Mammary microvascular endothelial cell (primary cell): Measurements from ENCODE around the gene MPP2. TPM values are rescaled to one million over a fixed set of nuclear protein-coding genes. Genes with fewer than 3 reads are reported as not detected.

Source experiments
- total RNA-seq: library from RNA; depleted of rRNA; stranded (reverse); fragments of >200 nt; gene quantifications from 2 replicates; pipeline ENCODE4 v1.2.3, GENCODE V29; 2015

The MPP2 gene, protein sequence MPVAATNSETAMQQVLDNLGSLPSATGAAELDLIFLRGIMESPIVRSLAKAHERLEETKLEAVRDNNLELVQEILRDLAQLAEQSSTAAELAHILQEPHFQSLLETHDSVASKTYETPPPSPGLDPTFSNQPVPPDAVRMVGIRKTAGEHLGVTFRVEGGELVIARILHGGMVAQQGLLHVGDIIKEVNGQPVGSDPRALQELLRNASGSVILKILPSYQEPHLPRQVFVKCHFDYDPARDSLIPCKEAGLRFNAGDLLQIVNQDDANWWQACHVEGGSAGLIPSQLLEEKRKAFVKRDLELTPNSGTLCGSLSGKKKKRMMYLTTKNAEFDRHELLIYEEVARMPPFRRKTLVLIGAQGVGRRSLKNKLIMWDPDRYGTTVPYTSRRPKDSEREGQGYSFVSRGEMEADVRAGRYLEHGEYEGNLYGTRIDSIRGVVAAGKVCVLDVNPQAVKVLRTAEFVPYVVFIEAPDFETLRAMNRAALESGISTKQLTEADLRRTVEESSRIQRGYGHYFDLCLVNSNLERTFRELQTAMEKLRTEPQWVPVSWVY
- 0.59 and 0.60 TPM in 2 replicates for total RNA-seq

GRCh38 chr17:43907425-43907981 lies at the start of gene MPP2:
Gene MPP2, minus strand, starts transcription at chr17:43907536. Its CDS starts 3,076 bp downstream, at chr17:43904460.

GRCh38 chr17:43953746-43954145 lies 46.4 kb upstream of the MPP2 start, which contains the start of gene PYY:
Gene PYY, minus strand, starts transcription at chr17:43953940. Its CDS starts 457 bp downstream, at chr17:43953483.

DNA sequence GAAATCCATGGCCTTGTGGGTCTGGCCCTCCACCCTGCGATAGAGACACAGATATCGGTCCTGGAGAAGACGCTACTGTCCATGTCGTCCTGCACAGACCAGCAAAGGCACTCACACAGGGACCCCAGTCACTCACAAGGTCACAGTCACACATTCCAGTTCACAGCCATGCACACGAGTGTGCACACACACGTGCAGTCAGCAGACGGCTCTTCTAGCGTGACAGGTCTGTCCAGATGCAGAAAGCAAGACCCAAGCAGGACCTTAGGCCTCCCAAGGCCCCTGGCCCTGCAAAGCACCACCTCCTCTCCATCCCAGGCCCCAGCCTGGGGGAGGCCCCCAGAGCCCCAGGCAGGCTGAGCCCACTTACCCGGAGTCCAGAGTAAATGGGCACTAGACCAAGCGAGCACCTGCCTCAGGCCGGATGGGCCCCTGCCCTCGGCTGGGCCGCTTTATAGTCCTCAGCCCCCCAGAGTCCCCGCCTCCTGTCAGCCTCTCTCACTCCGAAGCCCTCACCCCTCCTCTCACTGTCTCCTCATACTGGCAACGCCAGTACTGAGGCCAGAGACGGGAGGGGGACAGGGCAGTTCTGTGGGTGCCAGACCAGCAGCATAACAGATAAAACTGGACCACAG lies 34.8 kb upstream of the MPP2 start, which contains the start of gene PPY:
TSS of gene PPY (minus strand) at position 426 of the 635 bp plus-strand sequence. CDS start 822 bp downstream, outside the sequence.

GRCh38 chr17:43846963-43847371 lies 60.4 kb downstream of the MPP2 start, which contains the start of gene CD300LG:
Gene CD300LG, plus strand, starts transcription at chr17:43847176. Its CDS starts 41 bp downstream, at chr17:43847217.

GRCh38 chr17:43832976-43833829 lies 74.1 kb downstream of the MPP2 start, which contains the start of gene MPP3:
Gene MPP3, minus strand, starts transcription at chr17:43833146. Its CDS starts 1,240 bp downstream, at chr17:43831906.

Other genes with a start within 250 kb of the MPP2 start
- gene MEOX1, start 245.6 kb downstream of the MPP2 start, total RNA-seq, result 6.4 and 6.5 TPM in 2 replicates
- gene SOST, start 148.7 kb downstream of the MPP2 start, total RNA-seq, result not detected in 2 replicates
- 51.8 and 53.5 TPM in 2 replicates for gene DUSP3, start 128.6 kb downstream of the MPP2 start, total RNA-seq
- gene CFAP97D1, start 127.1 kb downstream of the MPP2 start, total RNA-seq, result not detected in 2 replicates
- gene MPP3, start 74.4 kb downstream of the MPP2 start, total RNA-seq, result 2.7 and 2.9 TPM in 2 replicates
- not detected in 2 replicates for gene CD300LG, start 60.4 kb downstream of the MPP2 start, total RNA-seq
- not detected in 2 replicates for gene PPY, start 34.9 kb upstream of the MPP2 start, total RNA-seq
- not detected in 2 replicates for gene PYY, start 46.4 kb upstream of the MPP2 start, total RNA-seq
- 11.0 and 13.9 TPM in 2 replicates for gene NAGS, start 97.1 kb upstream of the MPP2 start, total RNA-seq
- 37.7 and 48.3 TPM in 2 replicates for gene TMEM101, start 107.4 kb upstream of the MPP2 start, total RNA-seq
- 48.2 and 48.4 TPM in 2 replicates for gene LSM12, start 159.1 kb upstream of the MPP2 start, total RNA-seq
- 38.5 and 48.9 TPM in 2 replicates for gene G6PC3, start 163.2 kb upstream of the MPP2 start, total RNA-seq
- 39.0 and 42.1 TPM in 2 replicates for gene HDAC5, start 216.1 kb upstream of the MPP2 start, total RNA-seq
- 5.0 and 7.2 TPM in 2 replicates for gene HROB, start 234.4 kb upstream of the MPP2 start, total RNA-seq